C4-2B (cell line): ENCODE measurements around the gene ENTPD6.

Source experiments
- H3K27ac ChIP-seq: fragments of 450-650 bp; 2 replicates; pipeline ENCODE4 v1.5.1; 2017
- CTCF ChIP-seq: fragments of 450-650 bp; conservative IDR thresholded peaks from 2 replicates; pipeline ENCODE4 v1.5.1; 2017; ENCODE audit warnings: mild to moderate bottlenecking
- ZFX ChIP-seq: fragments of 450-650 bp; IDR thresholded peaks from 2 replicates; pipeline ENCODE4 v1.6.1; 2017

Gene ENTPD6

GRCh38 chr20:25248786-25249172 lies 53.3 kb downstream of the ENTPD6 start:
- TF ChIP-seq ZFX (no peak), CTCF (no peak)
- peak overlapping the region; percentile 93 for H3K27ac ChIP-seq

DNA sequence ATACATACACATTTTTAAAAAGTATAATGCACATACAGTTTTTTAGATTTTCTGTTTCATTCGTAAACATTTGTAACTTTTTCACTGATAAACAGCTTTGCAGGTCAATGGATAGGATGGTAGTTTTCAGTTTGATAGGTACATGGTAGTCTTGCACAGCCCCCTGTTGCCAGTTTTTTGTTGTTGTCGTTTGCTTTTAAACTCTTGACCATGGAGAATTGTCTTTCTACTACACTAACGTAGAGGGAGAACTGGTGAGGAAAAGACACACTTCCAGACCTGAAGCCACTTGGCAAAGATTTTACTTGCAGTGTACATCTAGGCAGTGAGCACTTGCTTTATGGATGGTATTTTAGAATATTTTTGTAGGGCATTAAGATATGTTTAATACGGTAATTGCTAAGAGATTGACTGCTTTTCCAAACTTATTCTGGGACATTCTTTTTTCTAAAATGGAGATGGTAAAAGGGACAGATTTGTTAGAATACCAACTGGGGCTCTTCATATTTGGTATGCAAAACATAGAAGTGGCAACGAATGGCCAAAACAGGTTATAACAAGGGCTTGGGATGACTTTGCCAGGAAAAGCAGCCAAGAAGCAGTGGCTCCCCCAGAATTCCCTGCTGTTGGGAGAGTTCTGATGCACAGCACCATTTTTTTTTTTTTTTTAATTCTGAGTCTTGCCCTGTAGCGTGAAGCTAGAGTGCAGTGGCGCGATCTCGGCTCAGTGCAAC lies 53.9 kb downstream of the ENTPD6 start:
- peak overlapping the region; percentile 61 for H3K27ac ChIP-seq
- TF ChIP-seq ZFX (no peak), CTCF (no peak)

DNA sequence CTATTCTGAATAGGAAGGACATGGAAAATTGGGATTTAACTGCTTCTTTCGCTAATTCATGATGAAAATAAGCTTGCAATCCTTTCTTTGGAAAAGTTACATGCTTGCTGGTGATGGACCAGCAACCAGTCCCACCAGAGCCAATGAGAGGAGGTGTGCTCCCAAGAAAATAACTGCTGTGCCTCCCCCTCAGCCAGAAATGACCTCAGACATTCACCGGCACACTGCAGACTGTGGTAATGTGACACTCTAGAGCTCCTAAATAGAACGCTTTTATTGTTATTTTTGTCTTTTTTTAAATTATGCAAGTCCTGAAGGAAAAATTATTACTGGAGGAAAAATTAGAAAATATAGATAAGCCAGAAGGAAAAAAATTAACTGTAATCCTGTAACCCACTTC lies 55.0 kb downstream of the ENTPD6 start:
- no peak for TF ChIP-seq CTCF
- no peak for TF ChIP-seq ZFX
- H3K27ac ChIP-seq: peak overlapping the region; percentile 61; the same call in 1 of the 2 replicates

GRCh38 chr20:25251019-25251418 lies 55.5 kb downstream of the ENTPD6 start:
- no peak overlapping the region for H3K27ac ChIP-seq
- TF ChIP-seq CTCF: no peak
- TF ChIP-seq ZFX: no peak

GRCh38 chr20:25251558-25251957 lies 56.0 kb downstream of the ENTPD6 start:
- TF ChIP-seq ZFX (no peak), CTCF (no peak)
- H3K27ac ChIP-seq: no peak overlapping the region

DNA sequence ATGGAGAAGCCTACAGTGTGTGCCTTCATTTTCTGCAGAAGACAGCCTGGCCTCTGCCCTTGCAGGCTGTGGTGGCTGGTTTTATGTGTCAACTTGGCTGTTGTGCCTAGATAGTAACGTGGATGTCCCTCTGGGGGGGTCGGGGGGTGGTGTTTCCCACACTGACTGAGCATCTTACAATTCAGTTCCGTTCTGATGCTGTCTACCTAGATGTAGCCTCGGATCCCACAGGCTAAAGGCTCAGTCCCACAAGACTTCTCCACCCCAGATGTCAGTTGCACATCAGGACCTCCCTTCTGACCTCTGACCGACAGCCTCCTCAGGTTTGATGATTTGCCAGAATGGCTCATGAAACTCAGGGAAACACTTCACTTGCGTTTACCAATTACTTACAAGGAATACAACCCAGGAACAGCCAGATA lies 56.7 kb downstream of the ENTPD6 start:
- H3K27ac ChIP-seq: peak overlapping the region; percentile 6; the same call in 1 of the 2 replicates
- TF ChIP-seq CTCF (no peak), ZFX (no peak)

- TF ChIP-seq ZFX: no peak
- no peak for TF ChIP-seq CTCF
- H3K27ac ChIP-seq: peak overlapping the region; percentile 6; the same call in 1 of the 2 replicates
These were observed 57.3 kb downstream of the ENTPD6 start for GRCh38 chr20:25252686-25253421.
